HepG2 (cell line): ENCODE measurements around the gene CCDC93. TPM values are rescaled to one million over a fixed set of nuclear protein-coding genes. Genes with fewer than 3 reads are reported as not detected.

Experiments used
- ATAC-seq: fragments of 200-7000 bp; cut with Tn5 transposase; 3 replicates; pipeline ENCODE4 v1.9.1; 2020; ENCODE audit warnings: mild to moderate bottlenecking, moderate library complexity
- BruUV-seq: library from RNA; stranded (reverse); fragments of 400-500 nt; replicated peaks from 2 replicates; lab custom pipeline; 2021; lab: Mats Ljungman, UMichigan
- CTCF ChIA-PET: fragments of 300-600 bp; formaldehyde crosslinking; extraction: SDS; loops from one replicate; lab custom pipeline; 2021; ENCODE audit warnings: low total read pairs, inconsistent platforms, low intra/inter-chr PET ratio; lab: Yijun Ruan, JAX
- POLR2A ChIA-PET: fragments of 350-600 bp; sonication (Branson Sonifier 250); formaldehyde crosslinking; loops from one replicate; lab custom pipeline; 2020; ENCODE audit warnings: antibody characterized with exemption, inconsistent platforms; lab: Yijun Ruan, JAX
- DNase-seq: peaks from one replicate; pipeline ENCODE4 v3.0.0-alpha.2; 2015; ENCODE audit warnings: low spot score
- FAIRE-seq: peaks from 3 replicates; lab custom pipeline; 2011; peaks lifted over from hg19 to GRCh38; lab: Jason Lieb, UNC
- H2AFZ ChIP-seq: one replicate; pipeline ENCODE4 v1.6.1; 2011; ENCODE audit warnings: low read length, inconsistent platforms
- H3K27ac ChIP-seq: fragments of 300-600 bp; 3 replicates; pipeline ENCODE4 v1.8.0; 2011; ENCODE audit warnings: mixed run types, mild to moderate bottlenecking, mixed read lengths, low read length, inconsistent platforms; ENCODE audit not compliant: insufficient read depth; ENCODE audit errors: extremely low read length
- H3K27me3 ChIP-seq, 2 experiments: fragments of 200-600 bp in 1 of 2; 2 replicates in 1 of 2; 3 replicates in 1 of 2; pipeline versions ENCODE4 v1.6.0 to v1.8.0; 2011; ENCODE audit warnings: low read length in 2 of 2, mild to moderate bottlenecking in 2 of 2, moderate library complexity in 2 of 2, inconsistent platforms in 1 of 2; ENCODE audit not compliant: insufficient read depth in 2 of 2, control insufficient read depth in 1 of 2
- H3K36me3 ChIP-seq, 2 experiments: fragments of 200-600 bp in 1 of 2; replicated peaks in 1 of 2; 2 replicates in 1 of 2; 3 replicates in 1 of 2; pipeline versions ENCODE4 v1.5.1 to v1.8.0; 2011; ENCODE audit warnings: low read length in 2 of 2, inconsistent platforms in 1 of 2; ENCODE audit not compliant: insufficient read depth in 2 of 2, control insufficient read depth in 1 of 2
- H3K4me1 ChIP-seq: 2 replicates; pipeline ENCODE4 v1.5.1; 2012; ENCODE audit warnings: low read length, inconsistent platforms; ENCODE audit not compliant: insufficient read depth
- H3K4me2 ChIP-seq: 2 replicates; pipeline ENCODE4 v1.6.0; 2011; ENCODE audit warnings: low read depth, low read length, inconsistent platforms
- H3K4me3 ChIP-seq, 3 experiments: fragments of 200-600 bp in 1 of 3; sonication (generic), shearing (Covaris generic) in 1 of 3; replicated peaks in 1 of 3; 2 replicates each; pipeline ENCODE4 v1.5.1; 2011 to 2016; ENCODE audit warnings: low read length in 3 of 3, inconsistent platforms in 2 of 3, low read depth in 2 of 3, mild to moderate bottlenecking in 2 of 3, control low read depth in 1 of 3, mixed read lengths in 1 of 3; ENCODE audit not compliant: insufficient read depth in 1 of 3
- H3K79me2 ChIP-seq: one replicate; pipeline ENCODE4 v1.6.1; 2011; ENCODE audit warnings: low read length, inconsistent platforms; ENCODE audit not compliant: insufficient read depth
- H3K9ac ChIP-seq: 2 replicates; pipeline ENCODE4 v1.6.0; 2011; ENCODE audit warnings: mild to moderate bottlenecking, low read depth, low read length, inconsistent platforms; ENCODE audit not compliant: insufficient read depth
- H3K9me3 ChIP-seq: 2 replicates; pipeline ENCODE4 v1.5.1; 2012; ENCODE audit warnings: mild to moderate bottlenecking, low read length
- H4K20me1 ChIP-seq: 2 replicates; pipeline ENCODE4 v1.6.0; 2011; ENCODE audit warnings: inconsistent platforms, mild to moderate bottlenecking, low read length, moderate library complexity; ENCODE audit not compliant: insufficient read depth
- ADNP ChIP-seq: sonication (generic); formaldehyde crosslinking; IDR thresholded peaks from 2 replicates; pipeline ENCODE4 v1.4.0; 2020; ENCODE audit warnings: missing genetic modification reagents
- ARNT ChIP-seq: fragments of 450-650 bp; IDR thresholded peaks from 2 replicates; pipeline ENCODE4 v1.6.1; 2017
- CHCHD3 ChIP-seq: sonication (generic); formaldehyde crosslinking; IDR thresholded peaks from 2 replicates; pipeline ENCODE4 v1.8.0; 2022; ENCODE audit warnings: mild to moderate bottlenecking, missing genetic modification reagents, moderate library complexity
- EP300 ChIP-seq, 3 experiments: sonication (generic) in 1 of 3; formaldehyde crosslinking in 1 of 3; IDR thresholded peaks; 2 replicates each; pipeline versions ENCODE4 v1.5.1 to v1.6.1; 2011 to 2020; ENCODE audit warnings: low read depth in 2 of 3, low read length in 2 of 3, borderline replicate concordance in 1 of 3, improper control_type of control experiment in 1 of 3, mild to moderate bottlenecking in 1 of 3, missing genetic modification reagents in 1 of 3, moderate library complexity in 1 of 3
- GTF2F1 ChIP-seq: fragments of 150-350 bp; IDR thresholded peaks from 2 replicates; pipeline ENCODE4 v1.6.1; 2014; ENCODE audit warnings: low read length
- HES4 ChIP-seq: sonication (generic); formaldehyde crosslinking; IDR thresholded peaks from 2 replicates; pipeline ENCODE4 v1.9.0; 2021; ENCODE audit warnings: mild to moderate bottlenecking, missing genetic modification reagents, borderline replicate concordance
- HMG20B ChIP-seq: conservative IDR thresholded peaks from 2 replicates; pipeline ENCODE4 v1.6.1; 2016; ENCODE audit warnings: missing genetic modification reagents, missing compliant biosample characterization
- JUN ChIP-seq: sonication (generic); formaldehyde crosslinking; IDR thresholded peaks from 2 replicates; pipeline ENCODE4 v1.4.0; 2020; ENCODE audit warnings: mild to moderate bottlenecking, missing genetic modification reagents
- MED13 ChIP-seq: sonication (generic); formaldehyde crosslinking; IDR thresholded peaks from 2 replicates; pipeline ENCODE4 v1.5.0; 2020; ENCODE audit warnings: missing genetic modification reagents
- REL ChIP-seq: sonication (generic); formaldehyde crosslinking; conservative IDR thresholded peaks from 2 replicates; pipeline ENCODE4 v1.8.0; 2022; ENCODE audit warnings: mild to moderate bottlenecking, missing genetic modification reagents, moderate library complexity
- RFX1 ChIP-seq: fragments of 450-650 bp; IDR thresholded peaks from 2 replicates; pipeline ENCODE4 v1.6.1; 2017
- RXRB ChIP-seq: IDR thresholded peaks from 2 replicates; pipeline ENCODE4 v1.6.1; 2016; ENCODE audit warnings: borderline replicate concordance, missing genetic modification reagents, missing compliant biosample characterization
- ZBTB7A ChIP-seq: sonication (generic); formaldehyde crosslinking; IDR thresholded peaks from 2 replicates; pipeline ENCODE4 v1.8.0; 2022; ENCODE audit warnings: mild to moderate bottlenecking, missing genetic modification reagents
- WGBS: methylation state at CpG from one replicate; pipeline ENCODE4 v1.1.6; 2017; ENCODE audit warnings: low lambda C conversion rate; 5-methylcytosine and 5-hydroxymethylcytosine counted together
- in situ Hi-C: cut with HindIII; loops from 2 replicates; pipeline ENCODE4 v1.10.0; 2017; ENCODE audit warnings: low pct_unique_long_range_greater_than_20kb; ENCODE audit not compliant: extremely low pct_ligation_motif_present
- intact Hi-C: fragments of 100-400 bp; cut with micrococcal nuclease; formaldehyde crosslinking; loops from one replicate; pipeline ENCODE4 v1.10.0; 2022; ENCODE audit not compliant: unreplicated experiment
- polyA plus RNA-seq, 8 experiments: library from polyadenylated mRNA; depleted of rRNA in 3 of 8; stranded (reverse) in 7 of 8; unstranded in 1 of 8; fragments of >200 nt; fragmentation: Illumina TruSeq in 4 of 8; extraction: Trizol in 4 of 8; gene quantifications; 2 replicates each; pipeline versions ENCODE4 v1.2.1 to v1.2.3, GENCODE V29; 2011 to 2016; ENCODE audit warnings: low read depth in 4 of 8, missing spikeins in 1 of 8, mixed read lengths in 1 of 8; ENCODE audit not compliant: insufficient read depth in 1 of 8
- total RNA-seq, 5 experiments: library from RNA; depleted of rRNA; stranded (reverse); fragments of >200 nt; fragmentation: Illumina TruSeq; extraction: Trizol; gene quantifications; 2 replicates each; pipeline ENCODE4 v1.2.3, GENCODE V29; 2016; ENCODE audit warnings: low read depth in 1 of 5
- TF ChIP-seq, protein P1 (sequence below): IDR thresholded peaks from 2 replicates; pipeline ENCODE4 v1.6.1; 2016; ENCODE audit warnings: low read depth, missing genetic modification reagents, missing compliant biosample characterization
- TF ChIP-seq, protein P2 (sequence below): IDR thresholded peaks from 2 replicates; pipeline ENCODE4 v1.6.1; 2016; ENCODE audit warnings: low read depth, control low read depth
- TF ChIP-seq, protein P3 (sequence below): sonication (generic); formaldehyde crosslinking; IDR thresholded peaks from 2 replicates; pipeline ENCODE4 v1.4.0; 2020; ENCODE audit warnings: missing genetic modification reagents
- TF ChIP-seq, protein P4 (sequence below): sonication (generic); formaldehyde crosslinking; IDR thresholded peaks from 2 replicates; pipeline ENCODE4 v1.4.0; 2020; ENCODE audit warnings: missing genetic modification reagents

The CCDC93 gene
- total and polyA plus RNA-seq, 2 of the 13 experiments (the other 11 are each of a cell fraction or from before 2014, with no cell fraction given): 37.2 to 53.2 TPM

DNA sequence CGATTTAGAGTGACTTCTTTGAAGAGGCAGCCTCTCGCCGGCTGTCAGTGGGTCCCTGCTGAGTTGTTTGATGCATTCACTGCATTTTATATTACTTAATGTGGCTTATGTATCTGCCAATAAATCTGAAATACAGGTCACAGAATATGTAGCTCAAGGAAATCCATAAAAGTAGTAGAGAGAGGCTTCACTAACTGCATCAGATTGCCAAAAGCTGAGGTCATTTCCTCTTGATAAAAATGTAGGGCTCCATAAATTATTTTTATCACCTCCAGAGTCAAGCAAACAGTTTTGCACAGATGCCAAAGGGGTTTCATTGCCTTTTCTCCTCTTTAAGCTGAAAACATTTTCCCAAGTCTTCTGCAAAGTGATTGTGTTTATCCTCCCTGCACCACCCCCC is 36.5 kb upstream of the CCDC93 start:
- Histone ChIP-seq H4K20me1 (no peaks in the 10 kb centered on the region), H3K4me2 (no peak overlapping the region), H3K27me3 (peaks cover 0 to 8% of the 10 kb centered on the region in 2 experiments; a peak in 2 of 5 replicates), H3K9me3 (no peaks in the 10 kb centered on the region), H3K4me1 (peaks cover 18% of the 10 kb centered on the region; the same call in 1 of the 2 replicates), H3K36me3 (no peaks in the 10 kb centered on the region), H3K4me3 (no peak overlapping the region), H3K27ac (no peak overlapping the region), H3K9ac (no peak overlapping the region), H2AFZ (no peak overlapping the region), H3K79me2 (no peaks in the 10 kb centered on the region)
- WGBS: 82% methylated on average over 3 of the region's 3 CpGs
- BruUV-seq: no TSS peak
- in situ Hi-C loops: no loop called here
- ChIA-PET CTCF (no interaction called here), POLR2A (no interaction called here)
- intact Hi-C loops: no loop called here
- DNase-seq: no peak
- no peak for FAIRE-seq
- ATAC-seq: no peak
- no peak for TF ChIP-seq HMG20B (CRISPR knock-in tag)
- no peak for TF ChIP-seq CHCHD3 (CRISPR knock-in tag)
- TF ChIP-seq EP300 (IDR thresholded peaks at IDR 0.05; ENCODE audit: low read depth in 2 of 2, low read length in 2 of 2): no peak
- no peak for TF ChIP-seq EP300 (CRISPR knock-in tag; IDR thresholded peaks at IDR 0.05; ENCODE audit: borderline replicate concordance)
- TF ChIP-seq MED13 (CRISPR knock-in tag): no peak
- no peak for TF ChIP-seq ZBTB7A (CRISPR knock-in tag)
- TF ChIP-seq RXRB (CRISPR knock-in tag): no peak
- TF ChIP-seq GTF2F1: no peak
- TF ChIP-seq JUN: no peak
- TF ChIP-seq, protein P1, sequence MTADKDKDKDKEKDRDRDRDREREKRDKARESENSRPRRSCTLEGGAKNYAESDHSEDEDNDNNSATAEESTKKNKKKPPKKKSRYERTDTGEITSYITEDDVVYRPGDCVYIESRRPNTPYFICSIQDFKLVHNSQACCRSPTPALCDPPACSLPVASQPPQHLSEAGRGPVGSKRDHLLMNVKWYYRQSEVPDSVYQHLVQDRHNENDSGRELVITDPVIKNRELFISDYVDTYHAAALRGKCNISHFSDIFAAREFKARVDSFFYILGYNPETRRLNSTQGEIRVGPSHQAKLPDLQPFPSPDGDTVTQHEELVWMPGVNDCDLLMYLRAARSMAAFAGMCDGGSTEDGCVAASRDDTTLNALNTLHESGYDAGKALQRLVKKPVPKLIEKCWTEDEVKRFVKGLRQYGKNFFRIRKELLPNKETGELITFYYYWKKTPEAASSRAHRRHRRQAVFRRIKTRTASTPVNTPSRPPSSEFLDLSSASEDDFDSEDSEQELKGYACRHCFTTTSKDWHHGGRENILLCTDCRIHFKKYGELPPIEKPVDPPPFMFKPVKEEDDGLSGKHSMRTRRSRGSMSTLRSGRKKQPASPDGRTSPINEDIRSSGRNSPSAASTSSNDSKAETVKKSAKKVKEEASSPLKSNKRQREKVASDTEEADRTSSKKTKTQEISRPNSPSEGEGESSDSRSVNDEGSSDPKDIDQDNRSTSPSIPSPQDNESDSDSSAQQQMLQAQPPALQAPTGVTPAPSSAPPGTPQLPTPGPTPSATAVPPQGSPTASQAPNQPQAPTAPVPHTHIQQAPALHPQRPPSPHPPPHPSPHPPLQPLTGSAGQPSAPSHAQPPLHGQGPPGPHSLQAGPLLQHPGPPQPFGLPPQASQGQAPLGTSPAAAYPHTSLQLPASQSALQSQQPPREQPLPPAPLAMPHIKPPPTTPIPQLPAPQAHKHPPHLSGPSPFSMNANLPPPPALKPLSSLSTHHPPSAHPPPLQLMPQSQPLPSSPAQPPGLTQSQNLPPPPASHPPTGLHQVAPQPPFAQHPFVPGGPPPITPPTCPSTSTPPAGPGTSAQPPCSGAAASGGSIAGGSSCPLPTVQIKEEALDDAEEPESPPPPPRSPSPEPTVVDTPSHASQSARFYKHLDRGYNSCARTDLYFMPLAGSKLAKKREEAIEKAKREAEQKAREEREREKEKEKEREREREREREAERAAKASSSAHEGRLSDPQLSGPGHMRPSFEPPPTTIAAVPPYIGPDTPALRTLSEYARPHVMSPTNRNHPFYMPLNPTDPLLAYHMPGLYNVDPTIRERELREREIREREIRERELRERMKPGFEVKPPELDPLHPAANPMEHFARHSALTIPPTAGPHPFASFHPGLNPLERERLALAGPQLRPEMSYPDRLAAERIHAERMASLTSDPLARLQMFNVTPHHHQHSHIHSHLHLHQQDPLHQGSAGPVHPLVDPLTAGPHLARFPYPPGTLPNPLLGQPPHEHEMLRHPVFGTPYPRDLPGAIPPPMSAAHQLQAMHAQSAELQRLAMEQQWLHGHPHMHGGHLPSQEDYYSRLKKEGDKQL (CRISPR knock-in tag): no peak
- no peak for TF ChIP-seq ARNT
- no peak for TF ChIP-seq ADNP (CRISPR knock-in tag)
- TF ChIP-seq, protein P2, sequence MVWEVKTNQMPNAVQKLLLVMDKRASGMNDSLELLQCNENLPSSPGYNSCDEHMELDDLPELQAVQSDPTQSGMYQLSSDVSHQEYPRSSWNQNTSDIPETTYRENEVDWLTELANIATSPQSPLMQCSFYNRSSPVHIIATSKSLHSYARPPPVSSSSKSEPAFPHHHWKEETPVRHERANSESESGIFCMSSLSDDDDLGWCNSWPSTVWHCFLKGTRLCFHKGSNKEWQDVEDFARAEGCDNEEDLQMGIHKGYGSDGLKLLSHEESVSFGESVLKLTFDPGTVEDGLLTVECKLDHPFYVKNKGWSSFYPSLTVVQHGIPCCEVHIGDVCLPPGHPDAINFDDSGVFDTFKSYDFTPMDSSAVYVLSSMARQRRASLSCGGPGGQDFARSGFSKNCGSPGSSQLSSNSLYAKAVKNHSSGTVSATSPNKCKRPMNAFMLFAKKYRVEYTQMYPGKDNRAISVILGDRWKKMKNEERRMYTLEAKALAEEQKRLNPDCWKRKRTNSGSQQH (CRISPR knock-in tag): no peak
- no peak for TF ChIP-seq HES4 (CRISPR knock-in tag)
- TF ChIP-seq, protein P3, sequence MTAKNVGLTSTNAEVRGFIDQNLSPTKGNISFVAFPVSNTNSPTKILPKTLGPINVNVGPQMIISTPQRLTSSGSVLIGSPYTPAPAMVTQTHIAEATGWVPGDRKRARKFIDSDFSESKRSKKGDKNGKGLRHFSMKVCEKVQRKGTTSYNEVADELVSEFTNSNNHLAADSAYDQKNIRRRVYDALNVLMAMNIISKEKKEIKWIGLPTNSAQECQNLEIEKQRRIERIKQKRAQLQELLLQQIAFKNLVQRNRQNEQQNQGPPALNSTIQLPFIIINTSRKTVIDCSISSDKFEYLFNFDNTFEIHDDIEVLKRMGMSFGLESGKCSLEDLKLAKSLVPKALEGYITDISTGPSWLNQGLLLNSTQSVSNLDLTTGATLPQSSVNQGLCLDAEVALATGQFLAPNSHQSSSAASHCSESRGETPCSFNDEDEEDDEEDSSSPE (CRISPR knock-in tag): no peak
- no peak for TF ChIP-seq REL (CRISPR knock-in tag)
- no peak for TF ChIP-seq RFX1
- TF ChIP-seq, protein P4, sequence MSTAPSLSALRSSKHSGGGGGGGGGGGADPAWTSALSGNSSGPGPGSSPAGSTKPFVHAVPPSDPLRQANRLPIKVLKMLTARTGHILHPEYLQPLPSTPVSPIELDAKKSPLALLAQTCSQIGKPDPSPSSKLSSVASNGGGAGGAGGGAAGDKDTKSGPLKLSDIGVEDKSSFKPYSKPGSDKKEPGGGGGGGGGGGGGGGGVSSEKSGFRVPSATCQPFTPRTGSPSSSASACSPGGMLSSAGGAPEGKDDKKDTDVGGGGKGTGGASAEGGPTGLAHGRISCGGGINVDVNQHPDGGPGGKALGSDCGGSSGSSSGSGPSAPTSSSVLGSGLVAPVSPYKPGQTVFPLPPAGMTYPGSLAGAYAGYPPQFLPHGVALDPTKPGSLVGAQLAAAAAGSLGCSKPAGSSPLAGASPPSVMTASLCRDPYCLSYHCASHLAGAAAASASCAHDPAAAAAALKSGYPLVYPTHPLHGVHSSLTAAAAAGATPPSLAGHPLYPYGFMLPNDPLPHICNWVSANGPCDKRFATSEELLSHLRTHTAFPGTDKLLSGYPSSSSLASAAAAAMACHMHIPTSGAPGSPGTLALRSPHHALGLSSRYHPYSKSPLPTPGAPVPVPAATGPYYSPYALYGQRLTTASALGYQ (CRISPR knock-in tag): no peak
